Transverse colon (tissue), 4 donors: Measurements from ENCODE around the gene PPFIA4. TPM values are rescaled to one million over a fixed set of nuclear protein-coding genes. Genes with fewer than 3 reads are reported as not detected.

Experiments
- DNase-seq: peaks from one replicate; pipeline ENCODE4 v3.0.0-alpha.2; 2019
- H3K27ac ChIP-seq, 4 donors: fragments of 200-600 bp; sonication (generic); 2 replicates each; pipeline ENCODE4 v1.5.1; 2016 to 2018; ENCODE audit warnings: inconsistent platforms in 4 of 4
- H3K27me3 ChIP-seq: fragments of 200-600 bp; sonication (generic); 2 replicates; pipeline ENCODE4 v1.5.1; 2017; ENCODE audit warnings: inconsistent platforms
- H3K36me3 ChIP-seq, 4 donors: fragments of 200-600 bp; sonication (generic); 2 replicates each; pipeline ENCODE4 v1.5.1; 2017 to 2019; ENCODE audit warnings: inconsistent platforms in 4 of 4
- H3K4me1 ChIP-seq, 4 donors: fragments of 200-600 bp; sonication (generic); 2 replicates each; pipeline ENCODE4 v1.5.1; 2017 to 2020; ENCODE audit warnings: inconsistent platforms in 4 of 4
- H3K4me3 ChIP-seq, 4 donors: fragments of 200-600 bp; sonication (generic); 1 replicate in 1 of 4; 2 replicates in 3 of 4; pipeline versions ENCODE4 v1.5.1 to v1.6.1; 2017 to 2019; ENCODE audit warnings: inconsistent platforms in 4 of 4
- H3K9me3 ChIP-seq, 2 donors: fragments of 200-600 bp; sonication (generic); 2 replicates each; pipeline ENCODE4 v1.5.1; 2017 to 2019; ENCODE audit warnings: inconsistent platforms in 2 of 2
- CTCF ChIP-seq, 5 experiments: fragments of 200-600 bp in 3 of 5; fragments of 450-650 bp in 2 of 5; sonication (generic) in 3 of 5; IDR thresholded peaks; 1 replicate in 2 of 5; 2 replicates in 3 of 5; pipeline ENCODE4 v1.5.1; 2016 to 2017; ENCODE audit warnings: antibody characterized with exemption in 5 of 5, inconsistent platforms in 3 of 5, mild to moderate bottlenecking in 2 of 5, moderate library complexity in 1 of 5
- EP300 ChIP-seq: sonication (generic); formaldehyde crosslinking; IDR thresholded peaks from one replicate; pipeline ENCODE4 v1.6.1; 2017; ENCODE audit warnings: antibody characterized with exemption, low read depth
- POLR2A ChIP-seq: fragments of 450-650 bp; IDR thresholded peaks from one replicate; pipeline ENCODE4 v1.6.1; 2016; ENCODE audit warnings: antibody characterized with exemption, mild to moderate bottlenecking, moderate library complexity
- POLR2AphosphoS5 ChIP-seq, 3 donors: sonication (generic); formaldehyde crosslinking; IDR thresholded peaks; one replicate each; pipeline ENCODE4 v1.6.1; 2016; ENCODE audit warnings: antibody characterized with exemption in 3 of 3
- WGBS, 2 donors: methylation state at CpG; one replicate each; pipeline ENCODE4 v1.1.5; 2018; ENCODE audit warnings: low coverage in 1 of 2; 5-methylcytosine and 5-hydroxymethylcytosine counted together
- in situ Hi-C, 4 donors: fragments of 200-750 bp; cut with MboI; loops; one replicate each; pipeline versions ENCODE4 v1.15.0 to v1.15.1; 2017; ENCODE audit warnings: low sequenced_read_pairs in 3 of 4, low pct_ligation_motif_present in 1 of 4, low pct_unique_long_range_greater_than_20kb in 1 of 4
- intact Hi-C: fragments of 100-400 bp; cut with DNase I; formaldehyde crosslinking; loops from one replicate; pipeline ENCODE4 v1.15.1; 2023; ENCODE audit warnings: low total_unique reads
- total RNA-seq, 4 donors: library from RNA; depleted of rRNA; stranded (reverse); fragments of >200 nt; gene quantifications; one replicate each; pipeline ENCODE4 v1.1.0, GENCODE V29; 2016

Gene PPFIA4
- total RNA-seq, 4 donors from 2014 or later: 0.41 to 1.1 (median 0.48) TPM; not detected in 1

GRCh38 chr1:203122159-203122558 is 95.9 kb downstream of the PPFIA4 start:
- in situ Hi-C loops: no loop called here
- no peaks in the 10 kb centered on the region for H3K36me3 ChIP-seq
- H3K9me3 ChIP-seq: no peaks in the 10 kb centered on the region
- peaks cover 0 to 13% (median 4%) of the 10 kb centered on the region in 4 donors for H3K4me1 ChIP-seq
- WGBS, 2 donors: 80% methylated on average over 1 of the region's 2 CpGs; no CpG with 5 or more reads in 1 of the 2 donors
- peaks cover 83% of the 10 kb centered on the region for H3K27me3 ChIP-seq
- intact Hi-C loops: no loop called here
- no peak overlapping the region for H3K4me3 ChIP-seq
- DNase-seq: no peak
- H3K27ac ChIP-seq: no peak overlapping the region
- TF ChIP-seq POLR2AphosphoS5 (IDR thresholded peaks at IDR 0.05): no peak
- TF ChIP-seq POLR2A: no peak
- no peak for TF ChIP-seq CTCF (IDR thresholded peaks at IDR 0.05)
- no peak for TF ChIP-seq EP300

- TF ChIP-seq POLR2AphosphoS5 (IDR thresholded peaks at IDR 0.05) (no peak), EP300 (no peak), POLR2A (no peak), CTCF (IDR thresholded peaks at IDR 0.05) (no peak)
- Histone ChIP-seq H3K9me3 (no peaks in the 10 kb centered on the region), H3K27ac (no peak overlapping the region), H3K4me1 (peaks cover 6 to 21% (median 10%) of the 10 kb centered on the region in 4 donors), H3K27me3 (peaks cover 74% of the 10 kb centered on the region), H3K36me3 (no peaks in the 10 kb centered on the region), H3K4me3 (no peak overlapping the region)
- 56 to 64% methylated on average over 4 to 5 of the region's 5 CpGs for WGBS, 2 donors
- in situ Hi-C loops (no loop called here), intact Hi-C loops (no loop called here)
- DNase-seq: no peak
Measured at GRCh38 chr1:203124011-203124410, 97.7 kb downstream of the PPFIA4 start.

- Histone ChIP-seq H3K27me3 (peaks cover 67% of the 10 kb centered on the region), H3K4me1 (peaks cover 6 to 23% (median 10%) of the 10 kb centered on the region in 4 donors), H3K9me3 (no peaks in the 10 kb centered on the region), H3K27ac (no peak overlapping the region), H3K36me3 (no peaks in the 10 kb centered on the region), H3K4me3 (no peak overlapping the region)
- 71% methylated on average over 1 to 5 of the region's 5 CpGs for WGBS, 2 donors
- DNase-seq: no peak
- no peak for TF ChIP-seq POLR2AphosphoS5 (IDR thresholded peaks at IDR 0.05)
- TF ChIP-seq POLR2A: no peak
- TF ChIP-seq CTCF (IDR thresholded peaks at IDR 0.05): no peak
- no peak for TF ChIP-seq EP300
- in situ Hi-C loops: no loop called here
- intact Hi-C loops: no loop called here
Measured at GRCh38 chr1:203124546-203125317, 98.4 kb downstream of the PPFIA4 start.

GRCh38 chr1:203126151-203126865 is 100.0 kb downstream of the PPFIA4 start:
- no peak overlapping the region for H3K4me3 ChIP-seq
- WGBS, 2 donors: 29 to 38% methylated on average over 4 to 8 of the region's 8 CpGs
- peaks cover 6 to 30% (median 10%) of the 10 kb centered on the region in 4 donors for H3K4me1 ChIP-seq
- H3K27ac ChIP-seq: peak overlapping the region in 1 of 4 donors; percentile 30
- intact Hi-C loops: no loop called here
- no peaks in the 10 kb centered on the region for H3K36me3 ChIP-seq
- no peaks in the 10 kb centered on the region for H3K9me3 ChIP-seq
- in situ Hi-C loops: no loop called here
- peaks cover 52% of the 10 kb centered on the region for H3K27me3 ChIP-seq
- no peak for DNase-seq
- no peak for TF ChIP-seq POLR2AphosphoS5 (IDR thresholded peaks at IDR 0.05)
- TF ChIP-seq CTCF (IDR thresholded peaks at IDR 0.05): peak in 3 of 5 experiments; percentile 14 to 27 (median 20)
